ENCODE measurements around the gene YPEL2. TPM values are rescaled to one million over a fixed set of nuclear protein-coding genes. Genes with fewer than 3 reads are reported as not detected.

The YPEL2 gene
- total RNA-seq, 1 experiment from 2014 or later = 4.7 TPM

DNA sequence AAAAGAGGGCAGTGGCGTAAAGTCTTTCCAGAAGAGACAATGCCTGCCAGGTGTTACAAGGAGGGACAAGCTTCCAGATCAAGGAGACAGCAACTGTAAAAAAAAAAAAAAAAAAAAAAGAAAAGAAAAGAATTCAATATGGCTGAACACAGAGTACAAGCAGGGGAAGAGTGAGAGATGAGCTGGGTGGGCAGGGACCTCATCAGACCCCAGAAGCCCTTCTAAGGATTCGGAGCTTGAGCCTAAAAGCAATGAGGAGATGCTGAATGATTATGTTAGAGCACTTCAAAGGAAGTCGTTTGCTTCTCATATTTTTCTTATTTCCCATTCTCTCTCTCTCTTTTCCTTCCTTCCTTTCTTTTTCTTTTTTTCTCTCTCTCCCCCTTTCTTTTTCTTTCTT is 103.0 kb downstream of the YPEL2 start:
- ChIA-PET RAD21 (ENCODE audit: low non-redundant PET in 1 of 2, low total read pairs in 2 of 2, uncharacterized antibody in 2 of 2, unreplicated experiment in 2 of 2) (no interaction called here), POLR2A (interaction anchor here (0.7 kb wide), 1 partner anchor 12 kb away, joined by 4 read pairs; no protein-coding TSS in a partner anchor), CTCF (interaction anchor here (1.2 to 2.3 kb wide), 2 partner anchors 11 to 117 kb away, joined by 5 to 6 read pairs; no protein-coding TSS in a partner anchor)
- BruUV-seq (replicated peaks) = no TSS peak
- H3K27me3 ChIP-seq (ENCODE audit: insufficient read depth, low read length) = peaks cover 13% of the 10 kb centered on the region
- H3K36me3 ChIP-seq (ENCODE audit: control insufficient read depth in 1 of 2, insufficient read depth in 2 of 2, low read length in 2 of 2) = no peaks in the 10 kb centered on the region
- no peak overlapping the region for H3K4me2 ChIP-seq (ENCODE audit: low read length)
- H3K9me3 ChIP-seq (ENCODE audit: control insufficient read depth in 1 of 2, insufficient read depth in 1 of 2, low read depth in 1 of 2, low read length in 2 of 2) = no peaks in the 10 kb centered on the region
- no peak for DNase-seq (ENCODE audit: low read depth, low spot score)
- H3K79me2 ChIP-seq (ENCODE audit: insufficient read depth, low read length) = no peaks in the 10 kb centered on the region
- ATAC-seq = no peak
- TF ChIP-seq RAD21 (IDR thresholded peaks at IDR 0.05; ENCODE audit: low read depth) (no peak), ZNF274 (IDR thresholded peaks at IDR 0.05; ENCODE audit: low read depth, low read length) (no peak), SRF (IDR thresholded peaks at IDR 0.05; ENCODE audit: low read depth) (no peak), EZH2 (IDR thresholded peaks at IDR 0.05) (no peak), EZH2phosphoT487 (IDR thresholded peaks at IDR 0.05; ENCODE audit: borderline replicate concordance) (no peak), YY1 (IDR thresholded peaks at IDR 0.05; ENCODE audit: extremely low read depth, insufficient replicate concordance, low read depth, low read length) (no peak), FOSL1 (IDR thresholded peaks at IDR 0.05; ENCODE audit: low read depth) (no peak), SIN3A (IDR thresholded peaks at IDR 0.05; ENCODE audit: low read depth) (no peak), CBX3 (IDR thresholded peaks at IDR 0.05; ENCODE audit: low read depth) (no peak), CEBPB (IDR thresholded peaks at IDR 0.05; ENCODE audit: low read depth) (no peak), EGR1 (IDR thresholded peaks at IDR 0.05; ENCODE audit: low read depth) (no peak), JUND (IDR thresholded peaks at IDR 0.05) (no peak), POLR2AphosphoS5 (IDR thresholded peaks at IDR 0.05; ENCODE audit: low read depth, low read length) (no peak), ZFX (IDR thresholded peaks at IDR 0.05) (no peak), POLR2A (IDR thresholded peaks at IDR 0.05; ENCODE audit: borderline replicate concordance, extremely low read depth, insufficient read depth, insufficient read length) (no peak)
- TF ChIP-seq, protein P1, sequence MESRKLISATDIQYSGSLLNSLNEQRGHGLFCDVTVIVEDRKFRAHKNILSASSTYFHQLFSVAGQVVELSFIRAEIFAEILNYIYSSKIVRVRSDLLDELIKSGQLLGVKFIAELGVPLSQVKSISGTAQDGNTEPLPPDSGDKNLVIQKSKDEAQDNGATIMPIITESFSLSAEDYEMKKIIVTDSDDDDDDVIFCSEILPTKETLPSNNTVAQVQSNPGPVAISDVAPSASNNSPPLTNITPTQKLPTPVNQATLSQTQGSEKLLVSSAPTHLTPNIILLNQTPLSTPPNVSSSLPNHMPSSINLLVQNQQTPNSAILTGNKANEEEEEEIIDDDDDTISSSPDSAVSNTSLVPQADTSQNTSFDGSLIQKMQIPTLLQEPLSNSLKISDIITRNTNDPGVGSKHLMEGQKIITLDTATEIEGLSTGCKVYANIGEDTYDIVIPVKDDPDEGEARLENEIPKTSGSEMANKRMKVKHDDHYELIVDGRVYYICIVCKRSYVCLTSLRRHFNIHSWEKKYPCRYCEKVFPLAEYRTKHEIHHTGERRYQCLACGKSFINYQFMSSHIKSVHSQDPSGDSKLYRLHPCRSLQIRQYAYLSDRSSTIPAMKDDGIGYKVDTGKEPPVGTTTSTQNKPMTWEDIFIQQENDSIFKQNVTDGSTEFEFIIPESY (IDR thresholded peaks at IDR 0.05; ENCODE audit: extremely low read depth, insufficient replicate concordance, low read length) = no peak
- TF ChIP-seq, protein P2, sequence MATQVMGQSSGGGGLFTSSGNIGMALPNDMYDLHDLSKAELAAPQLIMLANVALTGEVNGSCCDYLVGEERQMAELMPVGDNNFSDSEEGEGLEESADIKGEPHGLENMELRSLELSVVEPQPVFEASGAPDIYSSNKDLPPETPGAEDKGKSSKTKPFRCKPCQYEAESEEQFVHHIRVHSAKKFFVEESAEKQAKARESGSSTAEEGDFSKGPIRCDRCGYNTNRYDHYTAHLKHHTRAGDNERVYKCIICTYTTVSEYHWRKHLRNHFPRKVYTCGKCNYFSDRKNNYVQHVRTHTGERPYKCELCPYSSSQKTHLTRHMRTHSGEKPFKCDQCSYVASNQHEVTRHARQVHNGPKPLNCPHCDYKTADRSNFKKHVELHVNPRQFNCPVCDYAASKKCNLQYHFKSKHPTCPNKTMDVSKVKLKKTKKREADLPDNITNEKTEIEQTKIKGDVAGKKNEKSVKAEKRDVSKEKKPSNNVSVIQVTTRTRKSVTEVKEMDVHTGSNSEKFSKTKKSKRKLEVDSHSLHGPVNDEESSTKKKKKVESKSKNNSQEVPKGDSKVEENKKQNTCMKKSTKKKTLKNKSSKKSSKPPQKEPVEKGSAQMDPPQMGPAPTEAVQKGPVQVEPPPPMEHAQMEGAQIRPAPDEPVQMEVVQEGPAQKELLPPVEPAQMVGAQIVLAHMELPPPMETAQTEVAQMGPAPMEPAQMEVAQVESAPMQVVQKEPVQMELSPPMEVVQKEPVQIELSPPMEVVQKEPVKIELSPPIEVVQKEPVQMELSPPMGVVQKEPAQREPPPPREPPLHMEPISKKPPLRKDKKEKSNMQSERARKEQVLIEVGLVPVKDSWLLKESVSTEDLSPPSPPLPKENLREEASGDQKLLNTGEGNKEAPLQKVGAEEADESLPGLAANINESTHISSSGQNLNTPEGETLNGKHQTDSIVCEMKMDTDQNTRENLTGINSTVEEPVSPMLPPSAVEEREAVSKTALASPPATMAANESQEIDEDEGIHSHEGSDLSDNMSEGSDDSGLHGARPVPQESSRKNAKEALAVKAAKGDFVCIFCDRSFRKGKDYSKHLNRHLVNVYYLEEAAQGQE (IDR thresholded peaks at IDR 0.05; ENCODE audit: low read depth) = no peak
- TF ChIP-seq, protein P3, sequence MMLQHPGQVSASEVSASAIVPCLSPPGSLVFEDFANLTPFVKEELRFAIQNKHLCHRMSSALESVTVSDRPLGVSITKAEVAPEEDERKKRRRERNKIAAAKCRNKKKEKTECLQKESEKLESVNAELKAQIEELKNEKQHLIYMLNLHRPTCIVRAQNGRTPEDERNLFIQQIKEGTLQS (IDR thresholded peaks at IDR 0.05) = no peak
- TF ChIP-seq, protein P4, sequence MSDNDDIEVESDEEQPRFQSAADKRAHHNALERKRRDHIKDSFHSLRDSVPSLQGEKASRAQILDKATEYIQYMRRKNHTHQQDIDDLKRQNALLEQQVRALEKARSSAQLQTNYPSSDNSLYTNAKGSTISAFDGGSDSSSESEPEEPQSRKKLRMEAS (IDR thresholded peaks at IDR 0.05) = no peak
- H3K4me1 ChIP-seq (ENCODE audit: control insufficient read depth in 1 of 2, insufficient read depth in 2 of 2, low read length in 2 of 2) = peaks cover 5 to 9% of the 10 kb centered on the region in 2 experiments; a peak in 3 of 4 replicates
- H3K27ac ChIP-seq (ENCODE audit: low read depth, low read length) = no peak overlapping the region
- intact Hi-C loops (cut with micrococcal nuclease) = no loop called here
- H3K9ac ChIP-seq (ENCODE audit: low read length) = no peak overlapping the region
- H2AFZ ChIP-seq (ENCODE audit: low read depth, low read length, poor library complexity, severe bottlenecking) = no peak overlapping the region
- no peaks in the 10 kb centered on the region for H3K9me2 ChIP-seq (ENCODE audit: insufficient read depth)
- H4K20me1 ChIP-seq (ENCODE audit: insufficient read depth) = no peaks in the 10 kb centered on the region
- no peak overlapping the region for H3K4me3 ChIP-seq (replicated peaks in 1 of 2; ENCODE audit: low read depth in 1 of 2, low read length in 2 of 2)

All from HCT116 (cell line).